M059J (cell line): Measurements from ENCODE around the gene MYCT1. TPM values are rescaled to one million over a fixed set of nuclear protein-coding genes. Genes with fewer than 3 reads are reported as not detected.

Source experiments
- DNase-seq: peaks from one replicate; pipeline ENCODE4 v3.0.0-alpha.2; 2012; ENCODE audit warnings: low read depth
- total RNA-seq: library from RNA; depleted of rRNA; stranded (reverse); fragments of >200 nt; shearing (Covaris generic); gene quantifications from 2 replicates; pipeline ENCODE4 v1.2.3, GENCODE V29; 2014; rRNA removed

Gene MYCT1
- total RNA-seq, 1 experiment from 2014 or later = 0.32 TPM

GRCh38 chr6:152721956-152722355 is 24.3 kb downstream of the MYCT1 start:
- DNase-seq = peak; percentile 51

DNA sequence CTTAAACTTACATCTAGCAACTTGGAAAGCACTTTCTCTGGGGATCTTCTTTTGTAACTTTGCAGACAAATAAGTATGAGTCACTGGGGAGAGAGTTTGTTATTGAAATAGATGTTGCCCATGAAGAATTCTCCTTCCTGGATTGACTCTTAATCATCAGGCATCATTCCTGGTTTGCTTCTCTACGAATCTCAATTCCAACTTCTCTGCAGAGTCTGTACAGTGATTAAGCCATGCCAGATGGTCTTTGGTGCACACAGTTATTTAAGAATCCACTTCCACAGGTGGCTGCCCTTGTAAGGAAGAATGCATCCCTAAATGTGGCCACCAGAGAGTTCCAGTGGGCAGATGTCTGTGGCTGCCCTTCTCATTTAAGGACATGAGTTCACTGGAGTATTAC is 25.7 kb downstream of the MYCT1 start:
- peak; percentile 26 for DNase-seq

- no peak for DNase-seq
Observed at GRCh38 chr6:152726313-152726712, 28.6 kb downstream of the MYCT1 start.

- DNase-seq = no peak
Observed at GRCh38 chr6:152727507-152727906, 29.8 kb downstream of the MYCT1 start.

DNA sequence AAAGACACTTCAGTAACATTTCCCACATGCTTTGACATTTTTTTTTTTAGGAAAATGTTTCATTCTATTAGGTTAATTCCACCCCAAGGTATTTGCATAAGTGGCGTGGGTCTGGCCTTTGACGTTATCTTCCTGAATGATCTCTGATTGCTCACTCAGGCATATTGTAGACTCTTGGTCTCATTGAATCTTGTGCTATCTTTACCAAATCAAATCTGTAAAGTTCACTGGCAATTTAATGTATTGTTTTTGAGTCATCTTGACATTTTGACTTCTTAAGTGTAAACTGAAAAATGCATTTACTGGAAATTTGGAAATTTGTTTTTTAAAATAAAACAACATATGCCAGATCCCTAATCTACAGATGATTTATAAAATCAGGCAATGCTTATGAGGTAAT is 36.9 kb downstream of the MYCT1 start:
- peak; percentile 4 for DNase-seq

DNA sequence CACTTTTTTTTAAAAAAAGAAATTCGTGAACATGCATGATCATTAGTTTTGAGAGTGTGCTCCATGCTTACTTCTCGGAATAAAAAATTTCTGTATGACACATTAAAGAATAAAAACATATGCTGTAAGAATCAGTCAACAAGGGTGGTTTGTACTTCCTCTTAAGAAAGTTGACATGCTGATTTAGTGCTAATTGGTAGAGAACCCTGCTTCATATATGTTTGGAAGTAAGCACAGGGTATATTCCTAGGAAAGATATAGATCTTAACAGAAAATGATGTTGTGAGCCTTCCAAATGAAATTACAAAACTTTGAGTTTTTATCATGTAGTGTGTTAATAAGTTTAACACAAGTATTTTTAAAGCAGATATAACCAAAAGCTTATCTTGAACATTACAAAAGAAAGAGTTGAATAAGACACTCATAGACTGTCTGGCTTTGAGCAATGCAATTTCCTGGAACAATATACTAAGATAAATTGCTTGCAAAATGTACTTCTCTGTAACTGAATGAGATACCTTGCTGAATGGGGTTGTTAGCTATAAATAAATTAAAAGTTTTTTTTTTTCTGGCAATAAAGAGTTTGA is 39.1 kb downstream of the MYCT1 start:
- no peak for DNase-seq

DNA sequence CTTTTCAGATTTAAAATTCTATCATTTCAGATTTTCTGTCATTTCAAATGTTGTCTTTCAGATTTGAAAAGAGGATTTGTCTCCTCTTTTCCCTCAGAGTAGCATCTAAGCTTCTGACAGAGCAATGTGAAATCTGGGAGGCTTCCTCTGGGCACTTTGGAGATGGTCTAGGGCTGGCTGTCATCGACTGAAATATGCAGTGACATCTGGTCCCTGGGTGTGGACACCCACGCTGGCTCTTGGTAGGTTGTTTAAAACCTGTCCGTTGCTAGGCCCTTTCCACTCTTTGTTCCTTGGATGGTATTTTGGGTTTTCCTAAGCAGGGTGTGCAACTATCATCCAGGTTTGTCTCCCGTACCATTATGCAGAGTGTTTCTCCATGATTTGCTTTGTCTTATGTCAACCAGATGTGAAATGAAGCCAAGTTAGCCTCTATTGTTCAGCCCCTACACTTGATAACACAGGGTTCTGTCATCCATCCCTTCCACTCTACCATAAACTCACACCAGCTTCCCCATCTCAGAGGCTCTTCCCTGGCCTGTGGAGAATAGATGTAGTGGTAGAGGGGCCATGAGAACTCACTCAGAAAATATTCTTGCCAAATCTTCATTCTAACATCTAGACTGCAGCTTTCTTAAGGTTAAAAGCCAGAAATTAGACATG is 47.9 kb downstream of the MYCT1 start:
- DNase-seq = no peak

DNA sequence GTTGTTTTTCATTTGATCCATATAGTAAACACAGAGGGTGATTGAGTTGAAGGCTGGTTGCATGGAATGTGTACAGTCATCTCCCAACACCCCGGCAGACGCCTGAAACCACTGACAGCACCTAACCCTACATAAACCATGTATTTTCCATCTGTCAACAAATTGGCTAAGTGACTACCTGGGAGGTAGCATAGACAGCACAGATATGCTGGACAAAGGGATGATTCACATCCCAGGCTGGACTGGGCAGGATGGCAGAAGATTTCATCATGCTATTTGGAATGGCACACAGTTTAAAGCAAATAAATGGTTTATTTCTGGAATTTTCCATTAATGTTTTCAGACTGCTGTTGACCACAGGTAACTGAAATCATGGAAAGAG is 48.5 kb downstream of the MYCT1 start:
- peak; percentile 55 for DNase-seq

GRCh38 chr6:152748843-152749242 is 51.1 kb downstream of the MYCT1 start:
- DNase-seq = peak; percentile 17

- no peak for DNase-seq
Observed at GRCh38 chr6:152749336-152749735, 51.6 kb downstream of the MYCT1 start.

- DNase-seq = peak; percentile 54
Observed at GRCh38 chr6:152750694-152751093, 53.0 kb downstream of the MYCT1 start, which contains the start of gene VIP. VIP (plus strand) TSS chr6:152750797; CDS start chr6:152752178, 1,381 bp downstream.

DNA sequence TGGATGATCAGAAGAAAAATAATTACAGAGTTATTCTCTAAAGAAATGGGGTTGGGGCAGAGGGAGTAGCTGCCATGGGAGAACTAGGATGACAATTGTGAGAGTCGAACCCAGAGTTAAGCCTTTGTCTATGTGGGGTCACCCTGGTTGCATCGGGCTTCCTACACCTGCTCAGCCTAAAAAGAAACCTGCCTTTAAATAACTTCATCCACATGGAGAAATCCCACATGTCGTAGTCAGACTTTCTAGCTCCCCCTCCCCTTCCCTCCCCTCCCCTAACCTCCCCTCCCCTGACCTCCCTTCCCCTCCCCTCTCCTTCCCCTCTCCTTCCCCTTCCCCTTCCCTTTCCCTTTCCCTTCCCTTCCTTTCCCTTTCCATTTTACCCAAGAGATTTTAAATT is 67.6 kb downstream of the MYCT1 start:
- DNase-seq = no peak

GRCh38 chr6:152769159-152769558 is 71.5 kb downstream of the MYCT1 start:
- DNase-seq = no peak

GRCh38 chr6:152769993-152770392 is 72.3 kb downstream of the MYCT1 start:
- DNase-seq = no peak

- DNase-seq = no peak
Observed at GRCh38 chr6:152771061-152771687, 73.5 kb downstream of the MYCT1 start.

Other genes with a start within 250 kb of the MYCT1 start
- 15.3 and 20.9 TPM in 2 replicates for gene SYNE1, start 60.5 kb upstream of the MYCT1 start, total RNA-seq
- gene VIP, start 52.9 kb downstream of the MYCT1 start, total RNA-seq = not detected in 2 replicates